Measurements from ENCODE around the gene VAMP4. TPM values are rescaled to one million over a fixed set of nuclear protein-coding genes. Genes with fewer than 3 reads are reported as not detected.
"Not testable (repeated sequence)": the region's sequence is repeated elsewhere in the genome, so short reads cannot be mapped to it uniquely, and the experiment has no call there.

The VAMP4 gene
- total RNA-seq, 1 donor from 2014 or later: 11.4 TPM

DNA sequence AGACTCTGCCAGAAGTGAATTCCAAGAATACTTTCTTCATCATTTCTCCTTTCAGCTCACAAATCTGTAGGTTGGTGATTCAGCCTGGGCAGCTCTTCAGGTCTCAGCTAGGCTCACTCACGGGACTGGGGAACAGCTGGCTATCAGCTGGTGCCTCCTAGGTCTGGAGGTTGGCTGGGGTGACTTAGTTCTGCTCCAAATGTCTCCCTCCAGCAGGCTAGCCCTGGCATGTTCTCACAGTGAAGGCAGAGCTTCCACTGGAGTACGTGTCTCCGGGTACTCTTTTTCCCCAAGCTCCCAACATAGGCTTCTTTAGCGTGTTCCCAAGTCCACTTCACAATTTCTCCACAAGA lies 12.5 kb upstream of the VAMP4 start:
- no peak for DNase-seq
- intact Hi-C loops (cut with micrococcal nuclease): no loop called here
- no peak for ATAC-seq

DNA sequence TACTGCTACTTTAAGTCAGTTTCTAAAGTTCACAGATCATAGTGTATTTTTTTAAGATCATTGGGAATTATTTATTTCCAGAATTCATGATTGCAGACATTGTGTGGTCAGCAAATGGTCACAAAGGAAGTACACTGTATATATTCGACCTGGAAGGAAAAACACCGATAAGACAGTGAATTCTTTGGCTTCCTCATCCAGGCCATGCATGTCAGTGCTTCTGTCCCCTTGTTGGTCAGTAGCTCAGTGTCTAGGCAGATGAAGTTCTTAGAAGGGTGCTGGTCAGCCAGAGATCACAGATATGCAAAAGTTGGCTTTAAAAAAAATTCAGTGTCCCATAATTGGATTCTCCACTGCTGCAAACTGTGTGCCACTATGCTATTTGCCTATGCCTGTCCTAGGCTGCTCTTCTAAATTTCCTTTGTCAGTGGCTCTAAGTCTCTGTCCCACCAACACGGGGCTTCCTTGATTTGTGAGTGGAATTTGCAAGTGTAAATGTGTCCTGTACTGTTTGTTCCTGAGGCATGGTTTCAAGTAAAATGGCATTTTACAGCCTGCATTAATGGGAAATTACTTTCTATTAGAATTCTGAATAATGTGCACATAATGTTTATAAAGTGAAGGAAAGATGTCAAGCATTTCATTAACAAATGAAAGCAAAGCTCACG lies 12.0 kb upstream of the VAMP4 start:
- ATAC-seq (no peak), DNase-seq (no peak)
- intact Hi-C loops (cut with micrococcal nuclease): no loop called here

DNA sequence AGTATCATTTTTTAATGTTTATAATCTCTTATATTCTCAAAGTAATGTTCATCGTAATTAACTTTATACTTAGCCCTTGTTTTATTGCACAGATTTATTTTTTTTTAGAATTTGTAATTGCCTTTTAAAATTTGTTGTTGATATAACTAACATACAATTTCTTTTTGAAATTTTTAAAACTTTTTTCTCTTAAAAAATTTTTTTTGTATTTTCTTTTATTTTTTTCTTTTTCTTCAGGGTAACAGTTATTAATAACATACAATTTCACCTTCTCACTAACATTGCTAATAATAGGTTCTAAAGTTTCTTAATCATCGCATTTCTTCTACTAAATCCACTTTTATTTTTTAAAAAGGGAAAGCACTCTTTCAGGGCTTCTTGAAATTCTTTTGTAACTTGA lies 11.3 kb upstream of the VAMP4 start:
- ATAC-seq: no peak
- intact Hi-C loops (cut with micrococcal nuclease): no loop called here
- no peak for DNase-seq

DNA sequence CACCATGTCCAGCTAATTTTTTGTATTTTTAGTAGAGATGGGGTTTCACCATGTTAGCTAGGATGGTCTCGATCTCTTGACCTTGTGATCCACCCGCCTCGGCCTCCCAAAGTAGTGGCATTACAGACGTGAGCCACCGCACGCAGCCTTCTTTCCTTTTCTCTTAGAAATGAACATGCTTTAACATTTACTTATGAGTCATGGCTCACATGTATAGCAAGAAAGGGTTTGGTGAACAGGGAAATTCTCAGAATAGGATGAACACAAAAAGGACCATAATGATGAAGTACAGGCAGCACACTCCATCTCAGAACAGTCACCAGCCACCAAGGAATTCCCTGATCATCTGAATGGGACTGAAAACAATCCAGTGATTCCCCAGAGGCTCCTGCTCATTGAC lies 9.4 kb upstream of the VAMP4 start:
- intact Hi-C loops (cut with micrococcal nuclease): no loop called here
- no peak for ATAC-seq

DNA sequence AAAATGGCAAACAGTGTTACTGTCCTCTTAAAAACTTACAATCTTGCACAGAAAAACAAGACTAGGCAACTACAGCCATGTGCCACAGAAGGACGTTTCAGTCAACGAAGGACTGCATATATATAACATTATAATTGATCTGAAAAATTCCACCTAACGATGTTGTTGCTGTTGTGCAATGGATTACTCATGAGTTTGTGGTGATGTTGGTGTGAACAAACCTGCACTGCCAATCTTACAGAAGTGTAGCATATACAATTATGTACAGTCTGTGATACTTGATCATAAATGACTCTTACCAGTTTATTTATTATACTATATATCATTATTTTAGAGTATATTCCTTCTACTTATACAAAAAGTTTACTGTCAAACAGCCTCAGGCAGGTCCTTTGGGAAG lies 6.8 kb upstream of the VAMP4 start:
- intact Hi-C loops (cut with micrococcal nuclease): no loop called here
- ATAC-seq (no peak), DNase-seq (no peak)

More for the DNA sequence above, 9.4 kb upstream of the VAMP4 start:
- no peak for DNase-seq

DNA sequence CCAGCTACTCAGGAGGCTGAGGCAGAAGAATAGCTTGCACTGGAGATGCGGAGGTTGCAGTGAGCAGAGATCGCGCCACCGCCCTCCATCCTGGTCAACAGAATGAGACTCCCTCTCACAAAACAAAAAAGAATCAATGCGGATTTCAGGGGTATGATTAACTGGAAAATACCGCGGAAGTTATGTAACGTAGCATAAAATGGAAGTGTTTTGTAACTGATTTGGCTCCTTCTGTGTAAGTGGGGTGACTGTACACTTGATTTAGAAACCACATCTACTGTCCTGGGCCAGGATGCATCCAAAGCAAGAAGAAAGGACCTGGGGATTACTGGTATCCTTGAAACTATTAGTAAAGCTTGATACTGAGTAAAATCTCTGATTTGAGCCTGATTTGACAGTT lies 3.1 kb upstream of the VAMP4 start:
- intact Hi-C loops (cut with micrococcal nuclease): loop anchor here (5.0 kb wide), 1 partner anchor 32 kb away; no protein-coding TSS in a partner anchor
- no peak for ATAC-seq
- no peak for DNase-seq

DNA sequence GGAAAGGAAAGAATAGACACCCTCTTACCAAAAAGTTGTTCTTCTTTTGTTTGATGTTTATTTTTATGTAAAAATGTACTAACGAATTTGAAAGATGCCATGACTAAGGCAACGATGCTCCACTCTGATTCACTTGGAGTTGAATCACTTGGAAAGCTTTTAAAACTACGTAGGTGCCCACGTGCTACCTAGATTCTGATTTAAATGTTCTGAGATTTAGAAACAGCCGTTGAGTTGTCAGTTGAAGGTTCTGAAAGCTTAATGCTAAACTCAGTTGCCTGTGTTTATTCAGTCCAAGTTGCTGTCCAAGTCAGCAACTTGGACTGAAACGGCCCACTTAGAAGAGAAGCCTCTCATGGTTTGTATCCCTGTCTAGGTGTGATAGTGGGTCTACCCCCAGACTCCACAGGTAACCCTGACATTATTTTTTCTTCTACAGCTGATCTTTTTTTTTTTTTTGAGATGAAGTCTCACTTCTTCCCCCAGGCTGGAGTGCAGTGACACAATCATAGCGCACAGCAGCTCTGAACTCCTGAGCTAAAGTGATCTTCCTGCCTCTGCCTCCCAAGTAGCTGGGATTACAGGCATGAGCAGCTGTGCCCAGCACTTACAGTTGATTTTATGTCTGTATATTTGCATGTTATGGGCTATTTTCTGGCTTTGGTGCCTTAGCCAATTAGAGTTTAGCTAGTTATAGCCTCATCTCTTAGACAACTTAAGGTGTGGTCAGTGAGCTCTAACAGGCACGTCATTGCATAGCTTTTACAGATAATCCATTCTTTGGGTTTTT lies 1.4 kb upstream of the VAMP4 start:
- intact Hi-C loops (cut with micrococcal nuclease): loop anchor here (5.0 kb wide), 1 partner anchor 34 kb away; no protein-coding TSS in a partner anchor
- DNase-seq (no peak), ATAC-seq (peak; percentile 16)

DNA sequence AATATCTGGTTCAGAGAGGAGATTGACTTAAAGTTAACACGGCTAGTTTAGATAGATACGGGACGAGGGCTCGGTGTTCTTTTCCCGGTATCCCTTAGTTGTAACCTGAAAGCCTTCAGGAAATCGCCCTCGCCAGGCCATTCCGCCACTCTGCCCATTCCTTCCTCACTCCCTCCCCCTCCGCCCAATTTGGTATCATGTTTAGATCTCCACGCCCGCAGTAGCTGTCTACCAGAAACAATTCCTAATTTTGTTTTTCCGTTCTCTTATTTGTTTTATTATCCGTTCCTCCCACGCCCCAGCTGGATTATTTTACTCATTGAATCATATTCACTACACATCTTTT lies 685 bp upstream of the VAMP4 start:
- DNase-seq (peak; percentile 47), ATAC-seq (peak; percentile 64)
- intact Hi-C loops (cut with micrococcal nuclease): loop anchor here (5.0 kb wide), 1 partner anchor 35 kb away; no protein-coding TSS in a partner anchor

DNA sequence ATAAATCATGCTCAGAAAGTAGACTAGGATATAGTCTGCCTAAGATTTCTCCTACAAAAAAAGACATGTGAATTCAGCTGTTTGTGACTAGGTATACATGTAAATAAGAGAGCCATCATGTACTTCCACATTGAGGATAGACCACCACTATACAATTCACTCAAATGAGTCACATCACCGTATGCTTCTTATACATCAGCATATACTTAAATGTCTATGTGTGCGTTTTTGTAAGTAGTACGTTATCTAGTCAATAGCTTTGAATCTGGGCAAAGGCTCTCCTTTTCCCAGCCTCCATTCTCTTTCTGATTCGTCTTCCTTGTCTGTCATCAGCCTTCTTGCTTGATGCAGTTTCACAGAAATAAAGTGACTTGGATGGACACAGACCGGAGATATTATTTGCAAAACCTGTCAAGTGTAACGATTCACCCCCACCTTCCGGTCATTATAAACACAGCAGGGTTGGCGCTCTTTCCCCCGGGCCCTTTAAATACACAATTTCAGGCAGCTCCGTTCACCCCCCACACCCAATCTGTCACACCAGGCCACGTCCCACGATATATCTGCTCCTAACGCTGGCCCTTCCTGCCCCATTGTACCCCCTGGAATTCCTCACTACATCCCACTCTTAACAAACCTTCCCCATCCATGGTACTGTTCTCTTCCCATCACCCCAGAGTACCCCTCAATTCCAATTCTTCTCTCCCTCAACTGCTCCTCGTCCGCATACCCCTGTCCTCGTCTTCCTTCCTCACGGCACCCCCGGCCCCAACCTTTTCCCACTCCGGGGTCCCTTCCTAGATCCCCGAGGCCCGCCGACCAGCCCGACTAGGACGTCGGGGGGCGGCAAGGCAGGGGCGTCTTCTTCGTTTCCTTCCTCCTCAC lies 636 bp downstream of the VAMP4 start:
- DNase-seq (peak; percentile 52), ATAC-seq (peak; percentile 61)
- intact Hi-C loops (cut with micrococcal nuclease): loop anchor here (5.0 kb wide), 1 partner anchor 36 kb away; no protein-coding TSS in a partner anchor

DNA sequence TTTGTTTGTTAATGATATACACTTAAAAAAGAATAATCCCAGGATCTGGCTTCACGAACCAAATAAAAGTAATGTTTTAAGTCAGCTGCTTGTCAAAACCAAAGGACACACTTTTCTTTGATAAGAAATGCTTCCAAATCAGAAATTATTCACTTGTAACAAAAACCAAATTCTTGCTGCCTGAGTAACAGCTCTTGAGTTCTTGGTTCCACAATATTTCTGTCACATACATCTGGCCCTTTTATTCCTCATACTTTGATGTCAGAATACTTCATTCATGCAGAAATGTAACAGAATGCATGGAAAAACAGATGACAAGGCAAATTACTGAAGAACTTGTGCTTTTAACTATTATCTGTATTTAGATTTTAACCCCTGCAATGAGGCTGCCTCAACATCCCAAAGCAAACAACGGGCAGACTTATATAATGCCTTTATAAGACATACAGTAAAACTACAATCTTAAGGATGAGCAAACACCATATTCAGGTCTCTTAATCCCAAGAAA lies 1.5 kb downstream of the VAMP4 start:
- intact Hi-C loops (cut with micrococcal nuclease): loop anchor here (5.0 kb wide), 1 partner anchor 37 kb away; no protein-coding TSS in a partner anchor
- DNase-seq (no peak), ATAC-seq (no peak)

DNA sequence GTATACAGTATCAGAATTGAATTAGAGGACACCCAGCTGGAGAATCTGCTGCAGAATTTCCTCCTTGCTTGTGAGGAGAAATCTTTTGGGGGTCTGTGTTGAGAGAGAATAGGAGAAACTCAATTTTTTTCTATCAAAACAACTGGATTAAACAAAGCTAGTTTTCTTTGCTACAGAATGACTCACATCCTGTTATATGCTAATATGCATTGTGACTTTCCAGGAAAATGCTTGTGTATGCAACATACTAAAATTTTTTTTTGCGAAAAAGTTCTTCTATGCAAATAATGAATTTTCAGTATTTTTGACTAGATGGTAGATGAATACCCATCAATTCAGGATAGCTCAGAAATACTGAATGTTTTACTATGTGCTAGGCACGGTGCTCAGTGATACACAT lies 2.2 kb downstream of the VAMP4 start:
- ATAC-seq: no peak
- intact Hi-C loops (cut with micrococcal nuclease): loop anchor here (5.0 kb wide), 1 partner anchor 38 kb away; no protein-coding TSS in a partner anchor
- no peak for DNase-seq

DNA sequence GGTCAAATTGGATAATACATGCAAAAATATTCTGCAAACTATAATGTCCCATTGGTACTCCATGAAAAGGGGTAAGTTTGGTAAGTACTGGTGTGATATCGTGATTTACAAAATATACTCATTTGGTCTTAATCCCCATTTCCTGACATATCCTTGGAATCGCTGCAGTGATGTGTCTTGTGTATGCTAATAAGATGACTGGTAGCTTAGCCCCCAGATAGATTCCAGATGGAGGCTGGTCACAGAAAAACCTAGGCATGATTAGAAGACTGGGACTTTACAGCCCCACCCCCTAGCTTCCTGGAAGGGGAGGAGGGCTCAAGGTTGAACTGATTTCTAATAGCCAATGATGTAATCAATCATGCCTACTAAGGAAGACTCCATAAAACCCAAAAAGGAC lies 3.0 kb downstream of the VAMP4 start:
- DNase-seq (no peak), ATAC-seq (no peak)
- intact Hi-C loops (cut with micrococcal nuclease): no loop called here

DNA sequence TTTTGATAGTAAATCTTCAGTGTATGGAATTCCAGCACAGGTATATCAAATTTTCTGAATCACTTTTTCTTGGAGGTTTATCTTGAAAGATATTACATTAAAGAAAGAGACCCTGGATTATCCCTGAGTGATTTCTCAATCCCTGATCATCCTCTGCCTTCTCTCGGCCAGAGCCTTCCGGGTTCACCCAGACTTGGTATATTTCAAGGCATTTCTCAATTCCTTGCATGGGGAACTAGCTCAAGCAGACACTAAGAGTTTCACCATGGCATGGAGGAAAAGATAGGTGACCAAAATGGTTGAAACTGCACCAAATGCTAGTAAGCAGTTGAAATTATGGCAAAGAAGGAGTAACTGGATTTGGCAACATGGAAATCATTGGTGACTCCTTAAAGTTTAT lies 5.7 kb downstream of the VAMP4 start:
- ATAC-seq (no peak), DNase-seq (no peak)
- intact Hi-C loops (cut with micrococcal nuclease): no loop called here

DNA sequence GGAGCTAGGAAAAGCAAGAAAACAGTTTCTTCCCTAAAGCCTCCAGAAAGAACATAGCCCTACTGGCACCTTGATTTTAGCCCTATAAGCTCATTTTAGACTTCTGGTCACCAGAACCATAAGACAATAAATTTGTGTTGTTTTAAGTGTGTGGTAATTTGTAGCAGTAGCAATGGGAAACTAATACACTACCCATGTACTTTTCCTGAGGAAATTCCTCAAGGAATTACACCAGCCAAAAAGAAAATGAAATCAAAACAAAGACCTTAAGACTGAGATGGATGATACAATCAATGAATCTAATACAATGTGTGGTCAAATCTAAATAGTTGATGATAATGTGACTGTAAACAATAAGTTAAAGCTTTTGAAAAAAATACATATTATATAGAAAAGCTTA lies 11.8 kb downstream of the VAMP4 start:
- no peak for ATAC-seq
- intact Hi-C loops (cut with micrococcal nuclease): no loop called here

DNA sequence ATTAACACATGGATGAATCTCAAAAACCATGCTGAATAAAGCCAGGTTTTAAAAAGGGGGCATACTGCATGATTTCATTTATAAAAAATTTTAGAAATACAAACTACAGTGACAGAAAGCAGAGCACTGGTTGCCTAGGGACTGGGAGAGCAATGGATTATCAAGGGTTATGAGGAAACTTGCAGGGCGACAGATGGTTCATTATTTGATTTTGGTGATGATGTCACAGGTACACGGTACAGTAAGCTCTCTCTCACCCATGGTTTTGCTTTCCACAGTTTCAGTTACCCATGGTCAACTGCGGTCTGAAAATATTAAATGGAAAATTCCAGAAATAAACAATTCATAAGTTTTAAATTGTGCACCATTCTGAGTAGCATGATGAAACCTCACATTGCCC lies 14.1 kb downstream of the VAMP4 start:
- intact Hi-C loops (cut with micrococcal nuclease): no loop called here
- DNase-seq: no peak
- ATAC-seq: no peak

More for the DNA sequence above, 11.8 kb downstream of the VAMP4 start:
- no peak for DNase-seq

DNA sequence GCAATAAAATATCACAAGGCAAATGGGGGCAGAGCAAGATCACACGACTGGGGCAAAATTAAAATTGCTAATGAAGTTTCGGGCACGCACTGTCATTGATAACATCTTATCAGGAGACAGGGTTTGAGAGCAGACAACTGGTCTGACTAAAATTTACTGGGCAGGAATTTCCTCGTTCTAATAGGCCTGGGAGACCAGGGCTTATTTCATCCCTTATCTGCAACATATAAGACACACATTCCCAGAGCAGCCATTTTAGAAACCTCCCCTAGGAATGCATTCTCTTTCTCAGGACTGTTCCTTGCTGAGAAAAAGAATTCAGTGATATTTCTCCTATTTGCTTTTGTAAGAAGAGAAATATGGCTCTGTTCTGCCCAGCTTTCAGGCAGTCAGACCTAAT lies 18.7 kb downstream of the VAMP4 start:
- intact Hi-C loops (cut with micrococcal nuclease); ATAC-seq; DNase-seq: not testable (repeated sequence)

DNA sequence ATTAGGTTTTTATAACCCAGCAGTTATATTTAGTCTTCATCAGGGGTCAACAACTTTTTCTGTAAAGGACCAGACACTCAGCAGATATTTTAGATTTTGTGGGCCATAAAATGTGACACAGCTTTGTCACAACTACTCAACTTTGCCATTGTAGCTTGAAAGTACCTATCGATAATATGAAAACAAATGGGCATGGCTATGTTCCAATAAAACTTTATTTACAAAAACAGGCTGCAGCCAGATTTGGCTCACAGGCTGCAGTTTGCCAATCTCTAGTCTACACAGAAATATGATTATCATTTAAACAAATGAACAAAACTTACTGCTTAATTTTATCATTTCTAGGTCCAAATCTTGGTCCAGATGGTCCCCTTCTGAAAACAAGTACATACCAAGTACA lies 23.0 kb downstream of the VAMP4 start:
- DNase-seq: no peak
- intact Hi-C loops (cut with micrococcal nuclease): no loop called here
- ATAC-seq: no peak

DNA sequence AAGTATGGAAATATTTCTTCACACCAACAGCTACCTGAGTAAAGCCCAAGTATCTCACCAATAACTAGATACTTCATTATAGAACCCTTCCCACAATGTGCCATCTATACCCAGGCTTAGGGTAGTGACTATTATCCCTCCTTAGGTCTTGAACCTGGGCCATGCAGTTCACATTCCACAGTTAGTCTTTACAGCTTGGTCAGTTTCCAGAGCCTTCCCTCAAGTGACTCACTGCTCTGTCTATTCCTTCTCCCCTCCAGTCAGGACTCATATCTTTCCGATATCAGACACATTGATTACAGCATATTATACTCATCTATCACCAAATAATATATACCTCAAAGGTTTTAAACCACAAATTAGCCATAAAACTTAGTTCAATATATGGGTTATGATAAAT lies 23.6 kb downstream of the VAMP4 start:
- no peak for DNase-seq
- intact Hi-C loops (cut with micrococcal nuclease): no loop called here

DNA sequence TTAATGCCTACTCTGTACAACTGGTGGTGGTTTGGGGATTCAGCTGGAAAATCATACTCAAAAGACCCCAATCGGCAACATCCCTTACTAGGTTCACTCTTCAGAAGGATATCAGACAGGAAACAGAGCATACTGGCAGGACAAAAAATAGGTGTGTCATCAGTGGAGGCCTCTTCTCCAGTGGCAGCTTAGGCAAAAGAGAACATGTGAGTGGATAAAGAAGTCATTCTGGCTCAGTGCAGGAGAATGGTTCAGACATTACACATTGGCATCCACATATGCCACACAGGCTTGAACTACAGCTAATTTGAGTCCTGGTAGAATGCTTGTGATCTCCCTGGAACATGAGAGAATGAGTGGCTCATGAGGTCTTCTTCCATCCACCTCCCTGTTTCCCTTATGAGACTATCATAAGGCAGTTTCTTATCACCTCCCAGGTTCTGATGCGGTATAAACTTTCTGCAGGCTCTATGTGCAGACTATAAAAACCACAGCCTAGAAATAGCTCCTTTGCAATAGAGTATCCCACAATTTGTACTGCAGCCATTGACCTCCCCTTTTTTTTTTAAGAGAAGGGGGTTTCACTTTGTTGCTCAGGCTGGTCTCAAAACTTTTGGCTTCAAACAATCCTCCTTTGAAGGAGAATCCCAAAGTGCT lies 24.7 kb downstream of the VAMP4 start:
- intact Hi-C loops (cut with micrococcal nuclease): loop anchor here (2.0 kb wide), 1 partner anchor 72 kb away; no protein-coding TSS in a partner anchor
- peak; percentile 85 for ATAC-seq

More for the DNA sequence above, 23.6 kb downstream of the VAMP4 start:
- ATAC-seq: no peak

More for the DNA sequence above, 24.7 kb downstream of the VAMP4 start:
- no peak for DNase-seq

Data from left ventricle myocardium superior (tissue), 1 donor.